ENCODE data around the gene SS18L1. TPM values are rescaled to one million over a fixed set of nuclear protein-coding genes. Genes with fewer than 3 reads are reported as not detected.

The SS18L1 gene
- total and polyA plus RNA-seq, 7 donors, result 4.9 to 11.7 (median 9.5) TPM

- Histone ChIP-seq H3K27me3 (peaks cover 0 to 48% (median 0%) of the 10 kb centered on the region in 3 donors), H3K4me1 (peaks cover 0 to 5% (median 3%) of the 10 kb centered on the region in 4 donors), H3K4me3 (no peak overlapping the region), H3K27ac (no peak overlapping the region), H3K9me3 (peaks cover 0 to 7% (median 2%) of the 10 kb centered on the region in 4 donors), H3K36me3 (no peaks in the 10 kb centered on the region)
- intact Hi-C loops (cut with DNase I), result no loop called here
- WGBS, 2 donors, result 71 to 78% methylated on average over 9 of the region's 9 CpGs
- no peak for TF ChIP-seq EP300 (IDR thresholded peaks at IDR 0.05)
- no peak for TF ChIP-seq POLR2AphosphoS5 (IDR thresholded peaks at IDR 0.05)
- no peak for TF ChIP-seq CTCF (IDR thresholded peaks at IDR 0.05)
- TF ChIP-seq POLR2A (IDR thresholded peaks at IDR 0.05), result no peak
- DNase-seq, result no peak
Measured at GRCh38 chr20:62117362-62117646, 26.3 kb upstream of the SS18L1 start.

- intact Hi-C loops (cut with DNase I), result no loop called here
- Histone ChIP-seq H3K4me1 (peaks cover 0 to 5% (median 3%) of the 10 kb centered on the region in 4 donors), H3K27ac (no peak overlapping the region), H3K36me3 (no peaks in the 10 kb centered on the region), H3K27me3 (peaks cover 0 to 48% (median 0%) of the 10 kb centered on the region in 3 donors), H3K4me3 (no peak overlapping the region), H3K9me3 (peaks cover 0 to 4% (median 1%) of the 10 kb centered on the region in 4 donors)
- TF ChIP-seq POLR2AphosphoS5 (IDR thresholded peaks at IDR 0.05) (no peak), CTCF (IDR thresholded peaks at IDR 0.05) (no peak), POLR2A (IDR thresholded peaks at IDR 0.05) (no peak), EP300 (IDR thresholded peaks at IDR 0.05) (no peak)
- DNase-seq, result no peak
- 52 to 70% methylated on average over 15 of the region's 15 CpGs for WGBS, 2 donors
Measured at GRCh38 chr20:62117658-62118057, 25.9 kb upstream of the SS18L1 start.

GRCh38 chr20:62118113-62119043, 25.2 kb upstream of the SS18L1 start:
- Histone ChIP-seq H3K4me3 (no peak overlapping the region), H3K36me3 (no peaks in the 10 kb centered on the region), H3K27me3 (peaks cover 0 to 42% (median 0%) of the 10 kb centered on the region in 3 donors), H3K9me3 (no peaks in the 10 kb centered on the region), H3K27ac (no peak overlapping the region), H3K4me1 (peaks cover 0 to 10% (median 9%) of the 10 kb centered on the region in 4 donors)
- TF ChIP-seq EP300 (IDR thresholded peaks at IDR 0.05) (no peak), POLR2A (IDR thresholded peaks at IDR 0.05) (no peak), POLR2AphosphoS5 (IDR thresholded peaks at IDR 0.05) (no peak), CTCF (IDR thresholded peaks at IDR 0.05) (no peak)
- intact Hi-C loops (cut with DNase I), result no loop called here
- WGBS, 2 donors, result 65 to 73% methylated on average over 21 of the region's 21 CpGs
- no peak for DNase-seq

- Histone ChIP-seq H3K9me3 (no peaks in the 10 kb centered on the region), H3K27me3 (peaks cover 0 to 38% (median 0%) of the 10 kb centered on the region in 3 donors), H3K4me1 (peaks cover 0 to 17% (median 16%) of the 10 kb centered on the region in 4 donors), H3K27ac (no peak overlapping the region), H3K4me3 (no peak overlapping the region), H3K36me3 (no peaks in the 10 kb centered on the region)
- DNase-seq, result no peak
- 76 to 83% methylated on average over 5 of the region's 5 CpGs for WGBS, 2 donors
- intact Hi-C loops (cut with DNase I), result no loop called here
- TF ChIP-seq EP300 (IDR thresholded peaks at IDR 0.05), result no peak
- TF ChIP-seq POLR2AphosphoS5 (IDR thresholded peaks at IDR 0.05), result no peak
- no peak for TF ChIP-seq CTCF (IDR thresholded peaks at IDR 0.05)
- no peak for TF ChIP-seq POLR2A (IDR thresholded peaks at IDR 0.05)
Measured at GRCh38 chr20:62119115-62119514, 24.5 kb upstream of the SS18L1 start.
